HG03457 (cell line): ENCODE results near the gene CYSTM1.
"Not testable (repeated sequence)": the region's sequence is repeated elsewhere in the genome, so short reads cannot be mapped to it uniquely, and the experiment has no call there.

ENCODE experiments used
- ATAC-seq: cut with Tn5 transposase; IDR thresholded peaks from one replicate; pipeline ENCODE4 v1.9.1; 2021; ENCODE audit warnings: moderate number of reproducible peaks; ENCODE audit not compliant: unreplicated experiment

Gene CYSTM1

GRCh38 chr5:140175367-140176030, 511 bp downstream of the CYSTM1 start:
- peak; percentile 41 for ATAC-seq

- ATAC-seq = no peak
These were observed 1.0 kb downstream of the CYSTM1 start for GRCh38 chr5:140176031-140176387.

- ATAC-seq = no peak
These were observed 3.1 kb downstream of the CYSTM1 start for GRCh38 chr5:140178086-140178410.

- ATAC-seq = no peak
These were observed 3.6 kb downstream of the CYSTM1 start for GRCh38 chr5:140178482-140179116.

GRCh38 chr5:140181002-140181483, 6.1 kb downstream of the CYSTM1 start:
- ATAC-seq = peak; percentile 48

- ATAC-seq = peak; percentile 20
These were observed 6.5 kb downstream of the CYSTM1 start for GRCh38 chr5:140181525-140181924.

- no peak for ATAC-seq
These were observed 7.2 kb downstream of the CYSTM1 start for GRCh38 chr5:140182075-140182711.

- no peak for ATAC-seq
These were observed 7.9 kb downstream of the CYSTM1 start for GRCh38 chr5:140182803-140183367.

- ATAC-seq = no peak
These were observed 10.4 kb downstream of the CYSTM1 start for GRCh38 chr5:140185409-140185808.

- no peak for ATAC-seq
These were observed 11.3 kb downstream of the CYSTM1 start for GRCh38 chr5:140186267-140186671.

- no peak for ATAC-seq
These were observed 14.3 kb downstream of the CYSTM1 start for GRCh38 chr5:140189253-140189652.

GRCh38 chr5:140189977-140190871, 15.2 kb downstream of the CYSTM1 start:
- no peak for ATAC-seq

- ATAC-seq = no peak
These were observed 15.9 kb downstream of the CYSTM1 start for GRCh38 chr5:140190872-140191218.

- no peak for ATAC-seq
These were observed 17.9 kb downstream of the CYSTM1 start for GRCh38 chr5:140192715-140193430.

GRCh38 chr5:140194662-140195061, 19.7 kb downstream of the CYSTM1 start:
- no peak for ATAC-seq

- ATAC-seq = no peak
These were observed 21.3 kb downstream of the CYSTM1 start for GRCh38 chr5:140196115-140196814.

GRCh38 chr5:140197023-140197422, 22.0 kb downstream of the CYSTM1 start:
- ATAC-seq = no peak

GRCh38 chr5:140198915-140199314, 23.9 kb downstream of the CYSTM1 start:
- ATAC-seq = not testable (repeated sequence)

GRCh38 chr5:140202078-140202477, 27.1 kb downstream of the CYSTM1 start:
- no peak for ATAC-seq

GRCh38 chr5:140202610-140203009, 27.6 kb downstream of the CYSTM1 start:
- ATAC-seq = no peak
